ENCODE measurements around the gene VSIG10.
"Not testable (repeated sequence)": the region's sequence is repeated elsewhere in the genome, so short reads cannot be mapped to it uniquely, and the experiment has no call there.

Gene VSIG10

GRCh38 chr12:118107694-118108093 lies 3.9 kb upstream of the VSIG10 start:
- DNase-seq (ENCODE audit: low read depth) = no peak

DNA sequence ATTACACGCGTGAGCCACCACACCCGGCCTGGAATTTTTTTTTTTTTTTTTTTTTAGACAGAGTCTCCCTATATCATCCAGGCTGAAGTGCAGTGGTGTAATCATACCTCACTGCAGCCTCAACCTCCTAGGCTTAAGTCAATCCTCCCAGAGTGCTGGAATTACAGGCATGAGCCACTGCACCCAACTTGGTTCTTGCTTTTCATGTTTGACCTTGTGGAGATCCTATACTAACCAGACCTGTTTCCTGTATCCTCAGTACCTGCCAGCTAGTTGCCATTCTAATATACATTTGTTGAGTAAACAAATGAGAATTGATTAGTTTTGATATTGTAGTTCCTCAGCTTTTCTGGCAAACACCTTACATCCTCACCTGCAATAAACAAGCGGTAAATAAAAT lies 3.2 kb upstream of the VSIG10 start:
- DNase-seq (ENCODE audit: low read depth) = no peak

GRCh38 chr12:118103201-118103600 lies 610 bp downstream of the VSIG10 start:
- no peak for DNase-seq (ENCODE audit: low read depth)

- no peak for DNase-seq (ENCODE audit: low read depth)
Measured at GRCh38 chr12:118102609-118103008, 1.2 kb downstream of the VSIG10 start.

GRCh38 chr12:118102070-118102469 lies 1.7 kb downstream of the VSIG10 start:
- no peak for DNase-seq (ENCODE audit: low read depth)

DNA sequence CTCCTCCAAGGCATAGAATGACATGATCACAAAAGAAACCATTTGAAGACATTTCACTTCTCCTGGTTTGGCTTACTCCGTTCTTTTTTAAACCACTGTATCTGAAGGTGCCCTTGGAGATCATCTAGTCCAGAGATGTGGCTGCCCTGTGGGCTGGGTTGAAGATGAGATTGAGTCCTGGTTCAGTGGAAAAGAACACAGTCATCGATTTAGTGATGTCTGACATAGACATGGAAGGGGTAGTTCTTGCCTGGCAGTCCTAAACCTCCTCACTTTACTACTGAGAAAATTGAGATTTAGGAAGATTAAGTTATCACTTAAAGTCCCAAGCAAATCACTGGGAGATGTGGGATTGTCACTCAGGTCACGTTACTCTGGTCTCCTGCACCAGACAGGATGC lies 2.8 kb downstream of the VSIG10 start:
- DNase-seq (ENCODE audit: low read depth) = no peak

GRCh38 chr12:118098911-118099671 lies 4.7 kb downstream of the VSIG10 start:
- no peak for DNase-seq (ENCODE audit: low read depth)

GRCh38 chr12:118098401-118098800 lies 5.4 kb downstream of the VSIG10 start:
- DNase-seq (ENCODE audit: low read depth) = no peak

DNA sequence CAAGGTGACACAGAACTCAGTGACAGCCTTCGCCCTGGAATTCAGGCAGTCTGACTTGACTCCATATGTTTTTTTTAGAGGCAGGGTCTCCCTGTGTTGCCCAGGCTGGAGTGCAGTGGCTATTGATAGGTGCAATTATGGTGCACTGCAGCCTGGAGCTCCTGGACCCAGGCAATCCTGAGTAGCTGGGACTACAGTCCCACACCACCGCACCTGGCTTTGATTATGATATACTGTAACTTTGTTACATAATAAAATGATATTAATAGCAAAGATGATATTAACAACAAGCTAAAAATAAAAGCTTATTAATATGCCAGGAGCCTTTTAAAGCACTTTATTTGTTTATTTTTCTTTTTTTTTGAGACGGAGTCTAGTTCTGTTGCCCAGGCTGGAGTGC lies 9.8 kb downstream of the VSIG10 start:
- no peak for DNase-seq (ENCODE audit: low read depth)

GRCh38 chr12:118089782-118090181 lies 14.0 kb downstream of the VSIG10 start:
- no peak for DNase-seq (ENCODE audit: low read depth)

GRCh38 chr12:118082161-118082560 lies 21.6 kb downstream of the VSIG10 start:
- DNase-seq (ENCODE audit: low read depth) = no peak

DNA sequence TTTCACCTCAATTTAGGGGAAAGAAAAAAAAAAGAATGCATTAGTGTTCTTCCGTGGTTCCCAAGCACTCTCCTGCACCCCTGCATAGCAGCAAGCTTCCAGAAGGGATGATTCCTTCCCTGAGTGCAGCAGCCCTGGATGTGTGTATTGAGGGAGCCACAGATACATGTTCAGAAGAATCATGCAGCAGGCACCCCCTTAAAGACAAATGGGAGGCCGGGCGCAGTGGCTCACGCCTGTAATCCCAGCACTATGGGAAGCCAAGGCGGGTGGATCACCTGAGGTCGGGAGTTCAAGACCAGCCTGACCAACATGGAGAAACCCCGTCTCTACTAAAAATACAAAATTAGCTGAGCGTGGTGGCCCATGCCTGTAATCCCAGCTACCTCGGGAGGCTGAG lies 22.3 kb downstream of the VSIG10 start:
- DNase-seq (ENCODE audit: low read depth) = not testable (repeated sequence)

DNA sequence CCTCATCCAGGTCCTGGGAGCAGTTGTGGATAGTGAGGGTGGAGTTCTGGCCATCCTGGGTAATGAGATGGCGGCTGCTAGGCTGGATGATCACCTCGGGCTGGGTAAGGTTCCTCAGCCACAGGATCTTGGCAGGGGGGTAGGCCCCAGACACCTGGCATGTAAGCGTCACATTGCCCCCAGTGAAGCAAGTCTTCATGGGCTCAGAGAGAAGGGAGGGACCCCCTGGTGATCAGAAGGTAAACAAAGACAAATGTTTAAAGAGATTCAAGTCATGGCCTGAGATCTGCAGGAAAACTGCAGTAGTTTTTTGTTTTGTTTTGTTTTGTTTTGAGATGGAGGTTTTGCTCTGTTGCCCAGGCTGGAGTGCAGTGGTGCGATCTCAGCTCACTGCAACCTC lies 30.0 kb downstream of the VSIG10 start:
- DNase-seq (ENCODE audit: low read depth) = no peak

DNA sequence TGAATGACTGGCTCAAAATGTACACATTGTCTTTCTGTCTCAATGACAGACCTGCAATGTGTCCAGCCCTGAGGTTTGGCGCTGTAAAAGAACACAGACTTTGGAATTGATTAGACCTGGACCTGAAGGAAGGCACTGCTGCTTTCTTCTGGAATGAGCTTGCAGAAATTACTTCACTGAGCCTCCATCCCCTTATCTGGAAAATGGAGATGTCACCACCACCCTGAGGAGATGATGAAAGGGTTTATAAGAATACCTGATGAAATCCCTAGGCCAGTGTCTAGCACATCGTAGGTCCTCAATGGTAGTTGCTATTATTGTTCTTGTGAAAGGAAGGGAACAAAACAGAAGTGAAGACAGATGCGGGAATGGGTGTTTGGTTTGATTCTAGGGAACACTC lies 33.2 kb downstream of the VSIG10 start:
- DNase-seq (ENCODE audit: low read depth) = no peak

- DNase-seq (ENCODE audit: low read depth) = no peak
Measured at GRCh38 chr12:118068445-118068844, 35.4 kb downstream of the VSIG10 start.

- DNase-seq (ENCODE audit: low read depth) = no peak
Measured at GRCh38 chr12:118065380-118065779, 38.4 kb downstream of the VSIG10 start.

GRCh38 chr12:118064608-118065007 lies 39.2 kb downstream of the VSIG10 start:
- DNase-seq (ENCODE audit: low read depth) = no peak

DNA sequence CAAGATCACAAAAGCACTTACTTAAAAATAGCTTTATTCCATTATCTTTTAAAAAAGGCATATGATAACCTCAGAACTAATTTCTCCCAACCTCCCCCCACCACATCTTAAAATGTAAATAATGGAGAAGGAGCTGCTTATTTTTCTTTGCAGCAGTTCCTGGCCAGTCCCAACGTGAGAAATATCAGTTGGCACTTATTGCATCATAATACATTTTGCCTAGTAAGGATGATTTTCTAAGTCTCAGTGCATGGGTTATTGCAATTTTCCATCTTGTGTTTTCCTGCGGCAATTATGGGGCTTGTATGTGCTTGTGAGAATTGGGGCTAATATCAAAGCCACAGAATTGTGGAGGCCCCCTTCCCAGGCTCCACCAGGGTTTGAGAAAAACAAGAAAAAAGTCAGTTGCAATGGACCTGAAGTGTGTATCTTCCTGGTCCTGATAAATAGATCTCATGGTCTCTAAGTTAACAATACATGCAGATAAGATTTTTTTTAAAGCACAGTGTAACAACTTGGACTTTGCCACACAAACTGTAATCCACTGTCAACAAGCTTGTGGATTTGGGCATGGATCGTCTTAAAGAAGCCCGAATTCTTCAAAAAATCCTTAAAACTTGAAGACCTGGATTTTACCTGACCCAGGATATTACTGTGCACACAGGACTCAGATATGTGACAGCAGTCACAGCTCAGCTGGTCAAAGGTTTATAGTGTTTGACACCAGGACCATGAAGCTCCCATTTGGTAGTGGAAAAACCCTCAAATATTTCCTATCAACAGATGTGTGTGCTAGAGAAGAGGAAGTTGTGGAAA lies 40.0 kb downstream of the VSIG10 start:
- no peak for DNase-seq (ENCODE audit: low read depth)

GRCh38 chr12:118061873-118062843 lies 41.7 kb downstream of the VSIG10 start:
- DNase-seq (ENCODE audit: low read depth) = no peak

- no peak for DNase-seq (ENCODE audit: low read depth)
Measured at GRCh38 chr12:118061011-118061872, 42.6 kb downstream of the VSIG10 start, which contains the start of gene WSB2. Gene WSB2, minus strand, starts transcription at chr12:118061179. Its CDS starts 131 bp downstream, at chr12:118061048.
